Measurements from ENCODE around the gene OTOG.

The OTOG gene

DNA sequence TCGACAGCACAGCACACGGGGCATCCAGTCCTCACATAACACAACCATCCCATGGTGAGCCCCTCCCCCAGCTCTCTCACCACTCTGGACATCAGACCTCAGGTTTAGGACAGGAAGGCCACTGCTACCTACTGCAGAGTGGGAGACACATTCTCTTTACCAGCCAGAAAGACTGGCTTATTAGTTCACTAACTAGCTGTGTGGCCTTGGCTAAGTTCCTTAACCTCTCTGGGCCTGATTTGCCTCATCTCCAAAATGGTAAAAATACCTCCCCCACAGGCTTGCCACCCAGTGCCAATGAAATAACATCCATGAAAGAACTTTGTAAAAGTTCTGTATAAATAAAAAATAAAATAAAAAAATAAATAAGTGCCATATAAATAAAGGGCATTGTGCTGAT is 35.0 kb upstream of the OTOG start:
- no peaks in the 10 kb centered on the region for H3K9me3 Mint-ChIP-seq
- no peak overlapping the region for H3K27ac Mint-ChIP-seq
- H3K27me3 Mint-ChIP-seq: peaks cover 19 to 45% of the 10 kb centered on the region in 2 donors
- DNase-seq: no peak
- no peak overlapping the region for H3K4me3 Mint-ChIP-seq
- ATAC-seq (replicated peaks): no peak
- no peaks in the 10 kb centered on the region for H3K36me3 Mint-ChIP-seq
- H3K4me1 Mint-ChIP-seq: peaks cover 0 to 3% of the 10 kb centered on the region in 2 donors

DNA sequence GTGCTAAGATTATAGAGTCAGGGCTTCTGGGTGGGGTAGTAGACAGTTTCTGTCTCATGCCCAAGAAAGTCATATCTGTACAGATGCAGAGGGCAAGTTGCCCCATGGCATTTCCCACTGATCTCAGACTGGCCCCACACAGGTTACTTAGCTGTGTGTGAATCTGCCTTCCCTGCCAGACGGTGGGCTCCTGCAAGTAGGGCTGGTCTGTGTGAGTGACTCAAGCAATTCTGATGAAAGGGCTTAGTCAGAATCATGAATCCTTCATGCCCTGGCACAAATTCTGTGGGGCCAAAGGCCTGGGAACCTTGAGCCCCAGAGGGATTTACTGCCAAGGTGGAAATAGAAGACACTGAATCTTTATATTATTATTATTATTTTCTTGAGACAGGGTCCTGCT is 33.2 kb upstream of the OTOG start:
- H3K27me3 Mint-ChIP-seq: peaks cover 22 to 49% of the 10 kb centered on the region in 2 donors
- H3K4me3 Mint-ChIP-seq: no peak overlapping the region

DNA sequence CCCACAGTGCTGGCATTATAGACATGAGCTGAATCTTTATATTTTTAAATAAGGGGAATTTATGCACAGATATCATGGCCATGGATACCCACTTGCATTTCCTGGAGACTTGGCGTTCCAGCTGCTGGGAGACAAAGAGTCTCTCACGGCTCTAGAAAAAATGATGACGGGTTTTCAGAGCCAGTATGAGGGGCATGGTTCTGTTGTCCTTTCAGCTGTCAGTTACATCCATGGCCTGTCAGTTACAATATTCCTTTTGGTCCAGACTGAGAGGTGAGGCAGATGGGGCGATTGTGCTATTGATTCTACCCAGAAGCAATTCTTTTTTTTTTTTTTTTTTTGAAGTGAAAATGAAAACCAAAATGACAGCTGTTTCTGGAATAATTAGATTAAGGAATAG is 32.6 kb upstream of the OTOG start:
- H3K36me3 Mint-ChIP-seq: no peaks in the 10 kb centered on the region
- DNase-seq: no peak
- H3K27me3 Mint-ChIP-seq: peaks cover 18 to 43% of the 10 kb centered on the region in 2 donors
- no peak overlapping the region for H3K4me3 Mint-ChIP-seq
- H3K4me1 Mint-ChIP-seq: peaks cover 0 to 3% of the 10 kb centered on the region in 2 donors
- H3K27ac Mint-ChIP-seq: no peak overlapping the region
- H3K9me3 Mint-ChIP-seq: no peaks in the 10 kb centered on the region
- no peak for ATAC-seq (replicated peaks)

More for the DNA sequence above, 33.2 kb upstream of the OTOG start:
- Mint-ChIP-seq H3K36me3 (no peaks in the 10 kb centered on the region), H3K9me3 (no peaks in the 10 kb centered on the region), H3K27ac (no peak overlapping the region), H3K4me1 (peaks cover 0 to 3% of the 10 kb centered on the region in 2 donors)
- ATAC-seq (replicated peaks): peak; percentile 57 to 61
- DNase-seq: no peak

DNA sequence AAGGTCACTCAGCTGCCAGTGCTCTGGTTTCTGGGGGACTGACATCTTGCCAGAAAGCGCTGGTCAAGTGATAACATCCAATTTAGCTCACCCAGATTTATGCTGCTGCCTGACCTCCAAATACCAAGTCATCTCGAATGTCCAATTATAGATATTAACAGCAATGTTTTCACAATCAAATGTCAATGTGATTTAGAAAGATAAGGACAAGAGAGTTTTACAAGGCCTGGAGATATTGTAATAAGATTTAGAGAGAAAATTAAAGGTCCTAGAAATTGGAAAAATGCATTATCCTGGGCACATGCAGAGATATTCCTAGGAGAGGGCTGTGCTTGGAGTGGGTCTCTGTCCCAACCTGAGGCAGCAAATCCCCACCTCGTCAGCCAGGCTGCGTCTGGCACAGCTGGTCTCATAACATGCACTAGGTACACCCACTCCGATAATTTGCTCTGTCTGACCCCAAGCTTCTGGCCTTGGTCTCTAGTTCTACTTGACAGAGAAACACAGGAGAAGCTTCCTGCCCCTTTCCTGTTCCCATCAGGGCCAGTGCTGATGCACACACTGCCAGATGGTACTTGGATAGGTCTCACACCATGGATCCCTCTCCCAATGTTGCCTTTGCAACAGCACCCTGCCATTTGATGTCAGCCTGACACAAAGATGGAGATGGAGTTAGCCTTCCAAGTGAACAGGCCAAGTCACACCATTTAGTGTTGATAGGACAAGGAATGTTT is 31.4 kb upstream of the OTOG start:
- DNase-seq (no peak), ATAC-seq (replicated peaks) (no peak)
- no peaks in the 10 kb centered on the region for H3K36me3 Mint-ChIP-seq
- no peak overlapping the region for H3K4me3 Mint-ChIP-seq
- peaks cover 0 to 3% of the 10 kb centered on the region in 2 donors for H3K4me1 Mint-ChIP-seq
- peaks cover 17 to 41% of the 10 kb centered on the region in 2 donors for H3K27me3 Mint-ChIP-seq
- H3K27ac Mint-ChIP-seq: no peak overlapping the region
- no peaks in the 10 kb centered on the region for H3K9me3 Mint-ChIP-seq

DNA sequence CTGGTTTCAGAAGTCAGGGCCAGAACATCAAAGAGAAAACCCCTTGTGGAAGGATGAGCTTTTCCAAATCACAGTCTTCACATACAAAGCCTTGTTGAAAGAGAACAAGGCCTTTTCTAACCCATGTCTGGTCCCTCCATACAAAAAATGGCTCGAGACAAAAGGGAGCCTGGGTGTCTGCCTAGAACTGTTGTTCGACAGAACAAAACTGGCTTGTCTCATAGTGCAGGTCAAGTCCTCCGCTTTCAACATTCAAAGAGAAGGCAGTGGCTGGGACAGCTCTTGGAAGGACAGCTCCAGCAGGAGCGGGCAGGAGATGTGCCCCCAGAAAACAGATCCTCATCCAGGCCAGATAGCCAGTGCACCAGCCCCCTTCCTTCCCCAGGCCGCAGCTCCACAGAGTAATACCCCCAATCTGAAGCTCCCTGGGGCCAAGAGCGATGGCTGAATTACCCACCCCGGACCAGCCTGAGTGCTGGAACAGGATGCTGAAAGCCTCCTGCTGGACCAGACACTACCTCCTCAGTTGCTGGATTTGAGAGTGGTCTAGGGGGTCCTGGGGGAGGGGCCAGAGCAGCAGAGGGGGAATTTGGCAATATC is 30.4 kb upstream of the OTOG start:
- H3K27me3 Mint-ChIP-seq: peaks cover 16 to 36% of the 10 kb centered on the region in 2 donors
- H3K36me3 Mint-ChIP-seq: no peaks in the 10 kb centered on the region

DNA sequence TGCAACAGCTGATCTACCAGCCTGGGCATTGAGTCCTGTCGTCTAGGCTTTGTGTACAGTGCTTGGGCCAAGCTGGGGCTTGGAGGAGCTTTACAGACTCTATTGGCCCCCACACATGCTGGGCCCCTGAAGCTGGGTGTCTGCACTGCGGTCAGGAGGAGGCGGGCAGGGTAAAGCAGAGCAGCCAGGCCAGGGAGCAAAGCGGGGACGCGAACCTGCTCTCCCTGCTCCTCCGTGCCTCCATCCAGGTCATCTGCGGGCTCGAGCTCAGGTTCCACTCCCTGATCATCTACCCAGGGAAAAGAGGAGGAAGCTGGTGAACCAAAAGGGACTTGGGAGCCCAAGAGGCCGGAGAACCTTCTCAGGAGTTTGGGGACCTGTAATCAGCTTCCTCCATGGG is 29.9 kb upstream of the OTOG start:
- H3K4me3 Mint-ChIP-seq: no peak overlapping the region
- H3K27me3 Mint-ChIP-seq: peaks cover 12 to 31% of the 10 kb centered on the region in 2 donors
- no peaks in the 10 kb centered on the region for H3K36me3 Mint-ChIP-seq
- DNase-seq: no peak
- no peak overlapping the region for H3K27ac Mint-ChIP-seq
- no peaks in the 10 kb centered on the region for H3K9me3 Mint-ChIP-seq
- peaks cover 0 to 3% of the 10 kb centered on the region in 2 donors for H3K4me1 Mint-ChIP-seq
- ATAC-seq (replicated peaks): no peak

More for the DNA sequence above, 30.4 kb upstream of the OTOG start:
- Mint-ChIP-seq H3K9me3 (no peaks in the 10 kb centered on the region), H3K27ac (no peak overlapping the region), H3K4me1 (peaks cover 0 to 3% of the 10 kb centered on the region in 2 donors), H3K4me3 (no peak overlapping the region)
- DNase-seq (no peak), ATAC-seq (replicated peaks) (no peak)

DNA sequence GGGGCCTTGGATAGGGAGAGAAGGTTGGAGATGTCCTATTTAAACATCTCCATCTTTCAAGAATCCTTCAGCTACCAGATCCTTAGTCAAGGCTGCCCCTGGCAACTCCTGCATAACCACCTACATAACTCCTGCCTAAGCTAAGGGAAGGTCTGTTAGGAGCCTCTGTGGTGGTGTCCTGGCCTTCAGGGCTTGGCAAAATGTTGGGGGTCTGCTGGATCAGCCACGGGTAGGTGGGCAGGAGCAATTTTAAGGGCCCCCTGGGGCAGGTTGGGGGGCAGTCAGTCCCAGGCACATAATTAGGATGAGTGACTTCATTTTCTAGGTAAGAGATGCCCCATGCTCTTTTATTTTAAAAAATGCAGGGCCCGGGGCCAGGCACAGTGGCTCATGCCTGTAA is 28.7 kb upstream of the OTOG start:
- no peak overlapping the region for H3K4me3 Mint-ChIP-seq
- DNase-seq (no peak), ATAC-seq (replicated peaks) (no peak)
- H3K27me3 Mint-ChIP-seq: peaks cover 12 to 23% of the 10 kb centered on the region in 2 donors
- no peaks in the 10 kb centered on the region for H3K9me3 Mint-ChIP-seq
- H3K4me1 Mint-ChIP-seq: peaks cover 0 to 3% of the 10 kb centered on the region in 2 donors
- H3K36me3 Mint-ChIP-seq: no peaks in the 10 kb centered on the region
- H3K27ac Mint-ChIP-seq: no peak overlapping the region

DNA sequence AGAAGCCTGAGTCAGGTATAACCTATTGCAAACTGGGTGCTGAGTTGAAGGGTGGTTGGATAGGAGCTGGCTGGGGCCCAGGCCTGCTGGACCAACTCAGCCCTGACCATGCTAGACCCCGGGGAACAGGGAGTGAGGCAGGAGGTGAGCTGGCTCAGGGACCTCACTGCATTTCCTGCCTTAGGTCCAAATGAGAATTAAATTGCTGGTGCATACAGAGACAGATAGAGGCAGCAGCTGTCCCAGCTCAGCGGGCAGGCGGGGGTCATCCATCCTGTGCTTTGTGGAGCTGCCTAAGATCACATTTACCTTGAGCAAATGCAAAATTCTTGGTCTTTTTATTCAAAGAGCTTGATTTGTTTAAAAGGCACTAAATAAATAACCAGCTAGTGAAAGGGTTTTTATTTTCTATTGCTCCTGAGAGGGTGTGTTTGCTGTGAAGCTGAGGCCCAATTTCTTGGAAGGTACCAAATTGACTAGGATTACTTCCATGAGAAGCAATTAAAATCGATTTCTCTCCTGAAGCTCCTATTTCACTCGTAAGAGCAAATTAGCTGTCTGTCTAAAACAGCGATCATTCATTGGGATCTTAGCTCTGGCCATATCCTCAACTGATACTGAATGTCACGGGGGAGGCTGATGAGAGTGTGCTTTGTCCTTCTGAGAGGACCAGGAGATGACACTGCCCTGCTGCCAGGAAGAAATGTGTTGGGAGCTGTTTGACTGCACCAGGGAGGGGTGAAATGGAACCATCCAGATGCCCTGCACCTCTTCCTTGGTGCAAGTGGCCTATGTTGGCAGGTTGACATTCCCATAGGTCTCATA is 27.8 kb upstream of the OTOG start:
- Mint-ChIP-seq H3K36me3 (no peaks in the 10 kb centered on the region), H3K27ac (no peak overlapping the region), H3K4me1 (no peaks in the 10 kb centered on the region), H3K4me3 (no peak overlapping the region), H3K27me3 (peaks cover 8 to 19% of the 10 kb centered on the region in 2 donors), H3K9me3 (no peaks in the 10 kb centered on the region)
- ATAC-seq (replicated peaks) (no peak), DNase-seq (no peak)

DNA sequence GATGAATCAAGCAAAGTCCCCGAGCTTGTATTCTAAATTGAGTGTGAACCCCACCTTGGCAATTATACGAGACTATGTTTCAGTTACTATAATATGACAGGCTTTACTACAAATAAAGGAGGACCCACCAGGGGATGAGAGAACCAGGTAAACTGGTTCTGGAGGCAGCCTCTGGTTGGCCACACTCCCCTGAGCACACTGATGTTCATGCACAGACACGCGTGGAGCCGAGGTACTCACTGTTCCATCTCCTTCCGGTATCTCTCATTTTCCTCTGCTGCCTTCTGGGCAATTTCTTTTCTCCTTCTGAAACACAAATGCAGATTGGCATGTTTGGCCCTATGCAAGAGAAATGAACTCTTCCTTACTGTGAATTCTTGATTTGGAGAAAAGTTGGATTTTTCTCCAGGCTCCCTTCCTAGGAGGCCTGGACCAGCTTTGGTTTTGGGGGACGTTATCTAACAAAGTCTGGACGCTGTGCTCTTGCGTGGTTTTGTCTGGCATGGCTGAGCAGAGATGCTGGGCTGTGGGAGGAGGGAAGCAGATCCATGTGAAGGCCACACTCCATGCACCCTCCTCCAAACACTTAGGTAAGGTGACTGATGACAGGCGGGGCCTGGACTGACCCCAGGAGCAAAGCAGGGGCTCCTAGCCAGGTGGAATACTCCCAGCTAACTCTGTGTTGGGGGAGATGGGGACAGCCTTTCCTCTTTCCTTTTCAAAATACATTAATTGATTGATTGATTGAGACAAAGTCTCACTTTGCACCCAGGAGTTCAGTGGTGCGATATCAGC is 25.8 kb upstream of the OTOG start:
- Mint-ChIP-seq H3K9me3 (no peaks in the 10 kb centered on the region), H3K4me3 (no peak overlapping the region), H3K27me3 (peaks cover 12 to 16% of the 10 kb centered on the region in 2 donors), H3K4me1 (no peaks in the 10 kb centered on the region), H3K27ac (no peak overlapping the region), H3K36me3 (no peaks in the 10 kb centered on the region)
- DNase-seq (no peak), ATAC-seq (replicated peaks) (no peak)

DNA sequence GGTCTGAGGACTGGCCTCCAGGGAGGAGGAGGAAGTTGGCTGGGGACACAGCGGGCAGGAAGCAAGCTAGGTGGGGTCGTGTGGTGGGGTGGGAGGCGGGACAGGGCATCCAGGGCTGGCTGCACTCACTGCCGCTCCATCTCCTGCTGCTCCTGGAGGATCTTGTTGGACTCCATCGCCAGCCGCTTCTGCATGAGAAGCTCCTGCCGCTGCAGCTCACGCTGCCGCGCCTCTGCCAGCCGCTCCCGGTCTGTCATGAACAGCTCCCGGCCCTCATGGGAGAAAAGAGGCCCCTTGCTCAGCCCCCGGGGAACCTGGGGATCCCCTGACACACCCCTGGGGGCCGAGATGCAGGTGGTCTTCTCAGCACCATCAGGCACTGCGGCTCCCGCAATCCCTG is 24.4 kb upstream of the OTOG start:
- Mint-ChIP-seq H3K9me3 (no peaks in the 10 kb centered on the region), H3K36me3 (no peaks in the 10 kb centered on the region), H3K4me1 (no peaks in the 10 kb centered on the region), H3K27ac (no peak overlapping the region), H3K4me3 (no peak overlapping the region), H3K27me3 (peaks cover 12 to 21% of the 10 kb centered on the region in 2 donors)
- no peak for ATAC-seq (replicated peaks)
- no peak for DNase-seq

DNA sequence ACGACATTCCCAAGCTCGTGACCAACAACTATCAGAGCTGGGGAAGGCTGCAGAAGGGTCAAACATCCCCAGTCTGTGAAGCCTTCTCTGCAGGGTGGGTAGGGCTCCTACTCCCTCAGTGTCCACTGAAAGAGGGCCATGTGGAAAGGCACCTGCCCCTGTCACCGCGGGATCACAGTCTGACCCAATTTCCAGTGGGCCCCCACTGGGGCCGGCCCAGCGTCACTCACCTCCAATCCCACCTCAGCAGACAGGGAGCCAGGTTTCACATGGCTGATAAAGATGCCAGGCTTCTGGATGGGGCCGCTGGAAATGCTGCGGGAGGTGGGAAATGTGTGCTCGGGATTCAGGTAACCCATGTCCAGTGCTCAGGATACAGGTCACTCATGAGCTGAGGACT is 22.8 kb upstream of the OTOG start:
- ATAC-seq (replicated peaks) (no peak), DNase-seq (no peak)
- Mint-ChIP-seq H3K9me3 (no peaks in the 10 kb centered on the region), H3K27me3 (peaks cover 14 to 27% of the 10 kb centered on the region in 2 donors), H3K36me3 (no peaks in the 10 kb centered on the region), H3K4me3 (no peak overlapping the region), H3K27ac (no peak overlapping the region), H3K4me1 (no peaks in the 10 kb centered on the region)

DNA sequence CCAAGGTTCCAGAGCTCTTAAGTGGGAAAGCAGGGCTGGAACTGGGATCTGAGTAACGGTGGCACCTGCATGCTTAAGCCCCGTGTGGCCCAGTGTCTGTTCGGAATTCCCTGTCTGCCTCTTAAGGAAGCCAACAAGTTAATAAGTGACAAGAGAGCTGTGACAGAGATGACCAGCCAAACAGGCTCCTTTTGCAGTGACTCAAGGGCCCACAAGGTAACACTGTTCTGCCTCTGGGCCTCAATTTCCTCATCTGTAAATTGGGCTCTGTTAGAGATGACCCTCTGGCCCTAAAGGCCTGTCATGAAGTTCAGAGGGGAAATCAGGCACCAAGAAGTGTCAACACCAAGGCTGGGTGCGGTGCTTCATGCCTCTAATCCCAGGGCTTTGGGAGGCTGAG is 21.5 kb upstream of the OTOG start:
- DNase-seq (no peak), ATAC-seq (replicated peaks) (no peak)
- no peak overlapping the region for H3K4me3 Mint-ChIP-seq
- no peaks in the 10 kb centered on the region for H3K36me3 Mint-ChIP-seq
- H3K9me3 Mint-ChIP-seq: no peaks in the 10 kb centered on the region
- H3K27ac Mint-ChIP-seq: no peak overlapping the region
- no peaks in the 10 kb centered on the region for H3K4me1 Mint-ChIP-seq
- H3K27me3 Mint-ChIP-seq: peaks cover 11 to 34% of the 10 kb centered on the region in 2 donors

DNA sequence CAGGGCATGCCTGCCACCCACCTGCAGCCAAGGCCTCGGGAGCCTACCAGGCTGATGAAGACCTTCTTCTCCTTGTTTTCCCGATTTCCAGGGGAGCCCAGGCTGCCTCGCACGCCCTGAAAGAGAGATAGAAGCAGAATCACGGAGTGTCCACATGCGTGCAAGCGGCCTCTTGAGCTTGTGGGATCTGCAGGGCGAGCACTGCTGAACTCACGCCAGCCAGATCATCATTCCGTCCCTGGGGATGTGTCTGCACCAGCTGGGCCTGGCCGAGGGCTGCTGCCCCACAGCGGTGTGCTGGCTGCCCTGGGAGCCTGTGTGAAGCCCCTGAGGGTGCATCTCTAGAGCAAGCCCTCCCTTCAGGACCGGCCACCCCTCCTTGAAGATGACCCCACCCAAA is 20.7 kb upstream of the OTOG start:
- no peak for DNase-seq
- H3K27me3 Mint-ChIP-seq: peaks cover 11 to 35% of the 10 kb centered on the region in 2 donors
- H3K4me3 Mint-ChIP-seq: no peak overlapping the region
- no peak for ATAC-seq (replicated peaks)
- no peak overlapping the region for H3K27ac Mint-ChIP-seq
- no peaks in the 10 kb centered on the region for H3K4me1 Mint-ChIP-seq
- no peaks in the 10 kb centered on the region for H3K9me3 Mint-ChIP-seq
- H3K36me3 Mint-ChIP-seq: no peaks in the 10 kb centered on the region
